Liver (tissue), 9 donors: Measurements from ENCODE around the gene TMEM115. TPM values are rescaled to one million over a fixed set of nuclear protein-coding genes. Genes with fewer than 3 reads are reported as not detected.

Experiments
- DNase-seq: peaks from one replicate; pipeline ENCODE4 v3.0.0-alpha.2; 2017; ENCODE audit warnings: low spot score
- H3K27ac ChIP-seq, 2 donors: one replicate each; pipeline ENCODE4 v1.7.0; 2013; ENCODE audit warnings: inconsistent platforms in 2 of 2, low read length in 2 of 2, control low read depth in 1 of 2, low read depth in 1 of 2, mild to moderate bottlenecking in 1 of 2
- H3K27me3 ChIP-seq, 4 donors: one replicate each; pipeline versions ENCODE4 v1.6.1 to v1.7.0; 2013; ENCODE audit warnings: low read length in 3 of 4, inconsistent platforms in 1 of 4, mild to moderate bottlenecking in 1 of 4, moderate library complexity in 1 of 4; ENCODE audit not compliant: control insufficient read depth in 4 of 4, insufficient read depth in 4 of 4
- H3K36me3 ChIP-seq, 4 donors: one replicate each; pipeline versions ENCODE4 v1.6.1 to v1.7.0; 2013; ENCODE audit warnings: low read length in 3 of 4, mild to moderate bottlenecking in 3 of 4, low read depth in 1 of 4, moderate library complexity in 1 of 4; ENCODE audit not compliant: control insufficient read depth in 4 of 4, insufficient read depth in 3 of 4
- H3K4me1 ChIP-seq, 4 donors: one replicate each; pipeline versions ENCODE4 v1.6.1 to v1.7.0; 2013; ENCODE audit warnings: low read length in 3 of 4, mild to moderate bottlenecking in 3 of 4, moderate library complexity in 1 of 4; ENCODE audit not compliant: control insufficient read depth in 4 of 4, insufficient read depth in 4 of 4
- H3K4me3 ChIP-seq, 3 donors: one replicate each; pipeline versions ENCODE4 v1.6.1 to v1.7.0; 2013; ENCODE audit warnings: low read length in 3 of 3, control low read depth in 1 of 3, low read depth in 1 of 3, mild to moderate bottlenecking in 1 of 3
- H3K9ac ChIP-seq, 2 donors: one replicate each; pipeline ENCODE4 v1.7.0; 2013; ENCODE audit warnings: low read length in 2 of 2, mild to moderate bottlenecking in 2 of 2, moderate library complexity in 2 of 2, control low read depth in 1 of 2, low read depth in 1 of 2
- H3K9me3 ChIP-seq, 4 donors: one replicate each; pipeline versions ENCODE4 v1.6.1 to v1.7.0; 2013; ENCODE audit warnings: low read length in 3 of 4; ENCODE audit not compliant: control insufficient read depth in 4 of 4
- CTCF ChIP-seq: fragments of 150-350 bp; IDR thresholded peaks from 2 replicates; pipeline ENCODE4 v1.5.1; 2017; ENCODE audit warnings: improper control_type of control experiment, low read depth, low read length; ENCODE audit not compliant: missing input control
- EGR1 ChIP-seq, 2 donors: IDR thresholded peaks; 2 replicates each; pipeline ENCODE4 v1.6.1; 2016 to 2018; ENCODE audit warnings: antibody characterized with exemption in 2 of 2, low read depth in 2 of 2
- GABPA ChIP-seq, 2 donors: IDR thresholded peaks in 1 of 2; conservative IDR thresholded peaks in 1 of 2; 2 replicates each; pipeline ENCODE4 v1.6.1; 2016; ENCODE audit warnings: antibody characterized with exemption in 2 of 2, mild to moderate bottlenecking in 1 of 2, moderate library complexity in 1 of 2
- HNF4A ChIP-seq, 2 donors: conservative IDR thresholded peaks; 2 replicates each; pipeline ENCODE4 v1.6.1; 2016; ENCODE audit warnings: antibody characterized with exemption in 2 of 2, mild to moderate bottlenecking in 2 of 2
- JUND ChIP-seq, 2 donors: IDR thresholded peaks; 2 replicates each; pipeline ENCODE4 v1.6.1; 2016; ENCODE audit warnings: antibody characterized with exemption in 2 of 2
- NR2F2 ChIP-seq: IDR thresholded peaks from 2 replicates; pipeline ENCODE4 v1.6.1; 2016; ENCODE audit warnings: antibody characterized with exemption
- RAD21 ChIP-seq, 2 donors: IDR thresholded peaks; 2 replicates each; pipeline ENCODE4 v1.6.1; 2016; ENCODE audit warnings: antibody characterized with exemption in 2 of 2, mild to moderate bottlenecking in 2 of 2
- ZBTB33 ChIP-seq: IDR thresholded peaks from 2 replicates; pipeline ENCODE4 v1.6.1; 2016; ENCODE audit warnings: antibody characterized with exemption
- WGBS: extraction: QIAGEN DNeasy Blood & Tissue Kit; methylation state at CpG from one replicate; pipeline ENCODE4 v1.1.7; 2013; 5-methylcytosine and 5-hydroxymethylcytosine counted together
- polyA plus RNA-seq, 2 donors: library from polyadenylated mRNA; stranded (reverse) in 1 of 2; unstranded in 1 of 2; fragments of 200-250 nt in 1 of 2; fragments of >200 nt in 1 of 2; fragmentation: Nextera tagmentation in 1 of 2; extraction: Ambion mirVana in 1 of 2; gene quantifications; one replicate each; pipeline versions ENCODE4 v1.2.1 to v1.2.3, GENCODE V29; 2013 to 2015
- total RNA-seq, 2 donors: library from RNA; depleted of rRNA; stranded (reverse); fragments of >200 nt; gene quantifications; one replicate each; pipeline ENCODE4 v1.2.3, GENCODE V29; 2014
- TF ChIP-seq, protein P1 (sequence below): IDR thresholded peaks from 2 replicates; pipeline ENCODE4 v1.6.1; 2016; ENCODE audit warnings: antibody characterized with exemption, mild to moderate bottlenecking
- TF ChIP-seq, protein P2 (sequence below): IDR thresholded peaks from 2 replicates; pipeline ENCODE4 v1.6.1; 2016; ENCODE audit warnings: antibody characterized with exemption
- TF ChIP-seq, protein P3 (sequence below): IDR thresholded peaks from 2 replicates; pipeline ENCODE4 v1.6.1; 2016; ENCODE audit warnings: antibody characterized with exemption
- donor health status: healthy.
- donor health status: healthy.
- donor health status: healthy.
- donor health status: healthy.
- donor health status: healthy.

The TMEM115 gene
- total and polyA plus RNA-seq, 4 donors: 18.6 to 23.0 (median 19.8) TPM

DNA sequence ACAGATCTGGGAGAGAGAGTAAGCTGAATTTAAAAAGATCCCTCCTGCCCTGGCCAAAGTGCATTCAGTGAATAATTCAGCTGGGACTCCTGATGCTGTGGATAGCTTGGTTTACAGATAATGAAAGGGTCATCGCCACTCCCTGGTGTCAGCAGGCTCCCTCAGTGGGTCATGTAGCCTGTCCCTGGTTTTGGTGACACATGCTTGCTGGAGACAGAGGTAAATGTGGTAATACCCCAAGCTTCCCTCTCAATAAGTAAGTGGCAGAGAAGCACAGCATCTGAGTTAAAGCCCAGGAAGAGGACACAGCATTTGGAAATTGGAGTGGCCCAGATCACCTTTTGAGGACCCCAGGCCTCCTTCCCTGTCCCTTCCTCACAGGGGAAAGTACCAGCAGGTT is 1.8 kb downstream of the TMEM115 start (continued):
- TF ChIP-seq, protein P1, sequence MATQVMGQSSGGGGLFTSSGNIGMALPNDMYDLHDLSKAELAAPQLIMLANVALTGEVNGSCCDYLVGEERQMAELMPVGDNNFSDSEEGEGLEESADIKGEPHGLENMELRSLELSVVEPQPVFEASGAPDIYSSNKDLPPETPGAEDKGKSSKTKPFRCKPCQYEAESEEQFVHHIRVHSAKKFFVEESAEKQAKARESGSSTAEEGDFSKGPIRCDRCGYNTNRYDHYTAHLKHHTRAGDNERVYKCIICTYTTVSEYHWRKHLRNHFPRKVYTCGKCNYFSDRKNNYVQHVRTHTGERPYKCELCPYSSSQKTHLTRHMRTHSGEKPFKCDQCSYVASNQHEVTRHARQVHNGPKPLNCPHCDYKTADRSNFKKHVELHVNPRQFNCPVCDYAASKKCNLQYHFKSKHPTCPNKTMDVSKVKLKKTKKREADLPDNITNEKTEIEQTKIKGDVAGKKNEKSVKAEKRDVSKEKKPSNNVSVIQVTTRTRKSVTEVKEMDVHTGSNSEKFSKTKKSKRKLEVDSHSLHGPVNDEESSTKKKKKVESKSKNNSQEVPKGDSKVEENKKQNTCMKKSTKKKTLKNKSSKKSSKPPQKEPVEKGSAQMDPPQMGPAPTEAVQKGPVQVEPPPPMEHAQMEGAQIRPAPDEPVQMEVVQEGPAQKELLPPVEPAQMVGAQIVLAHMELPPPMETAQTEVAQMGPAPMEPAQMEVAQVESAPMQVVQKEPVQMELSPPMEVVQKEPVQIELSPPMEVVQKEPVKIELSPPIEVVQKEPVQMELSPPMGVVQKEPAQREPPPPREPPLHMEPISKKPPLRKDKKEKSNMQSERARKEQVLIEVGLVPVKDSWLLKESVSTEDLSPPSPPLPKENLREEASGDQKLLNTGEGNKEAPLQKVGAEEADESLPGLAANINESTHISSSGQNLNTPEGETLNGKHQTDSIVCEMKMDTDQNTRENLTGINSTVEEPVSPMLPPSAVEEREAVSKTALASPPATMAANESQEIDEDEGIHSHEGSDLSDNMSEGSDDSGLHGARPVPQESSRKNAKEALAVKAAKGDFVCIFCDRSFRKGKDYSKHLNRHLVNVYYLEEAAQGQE: no peak

DNA sequence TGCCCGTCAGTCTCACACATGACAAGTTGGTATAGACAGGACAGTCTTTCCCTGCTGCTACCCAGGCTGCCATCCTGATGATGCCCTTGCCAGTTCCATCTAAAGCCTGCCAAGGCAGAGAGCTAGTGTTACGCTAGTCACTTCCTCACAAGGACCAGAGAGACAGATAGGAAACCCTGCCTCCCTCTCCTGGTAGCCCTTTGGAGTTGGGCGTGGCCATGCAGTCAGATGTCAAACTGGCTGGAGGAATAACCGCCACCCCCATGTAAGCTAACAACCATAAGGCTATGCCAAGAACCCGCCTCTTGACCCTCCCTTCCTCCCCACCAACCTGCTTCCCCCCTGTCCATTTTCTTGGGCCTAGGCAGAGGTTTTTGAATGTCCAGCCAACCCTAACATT is 2.8 kb downstream of the TMEM115 start:
- Histone ChIP-seq H3K36me3 (peaks cover 11 to 23% (median 15%) of the 10 kb centered on the region in 4 donors), H3K9me3 (no peaks in the 10 kb centered on the region), H3K9ac (no peak overlapping the region), H3K27me3 (no peaks in the 10 kb centered on the region), H3K4me1 (peaks cover 19 to 73% (median 52%) of the 10 kb centered on the region in 4 donors), H3K4me3 (no peak overlapping the region), H3K27ac (no peak overlapping the region)
- DNase-seq: peak; percentile 51
- WGBS: 62% methylated on average over 5 of the region's 5 CpGs
- TF ChIP-seq HNF4A (conservative IDR thresholded peaks at IDR 0.05): no peak
- TF ChIP-seq GABPA (IDR thresholded peaks at IDR 0.05 in 1 of 2, conservative IDR thresholded peaks at IDR 0.05 in 1 of 2): no peak
- TF ChIP-seq JUND (IDR thresholded peaks at IDR 0.05): no peak
- no peak for TF ChIP-seq NR2F2
- no peak for TF ChIP-seq EGR1 (IDR thresholded peaks at IDR 0.05; ENCODE audit: low read depth in 2 of 2)
- no peak for TF ChIP-seq CTCF
- TF ChIP-seq ZBTB33: no peak
- TF ChIP-seq, protein P2, sequence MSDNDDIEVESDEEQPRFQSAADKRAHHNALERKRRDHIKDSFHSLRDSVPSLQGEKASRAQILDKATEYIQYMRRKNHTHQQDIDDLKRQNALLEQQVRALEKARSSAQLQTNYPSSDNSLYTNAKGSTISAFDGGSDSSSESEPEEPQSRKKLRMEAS: no peak
- TF ChIP-seq, protein P3, sequence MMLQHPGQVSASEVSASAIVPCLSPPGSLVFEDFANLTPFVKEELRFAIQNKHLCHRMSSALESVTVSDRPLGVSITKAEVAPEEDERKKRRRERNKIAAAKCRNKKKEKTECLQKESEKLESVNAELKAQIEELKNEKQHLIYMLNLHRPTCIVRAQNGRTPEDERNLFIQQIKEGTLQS: no peak
- TF ChIP-seq RAD21 (IDR thresholded peaks at IDR 0.05): no peak
